ENCODE results near the gene CREG1.

The CREG1 gene

GRCh38 chr1:167529829-167530474 lies 23.6 kb downstream of the CREG1 start:
- peak; percentile 68 for DNase-seq (ENCODE audit: low spot score)

GRCh38 chr1:167528057-167528728 lies 25.4 kb downstream of the CREG1 start:
- no peak for DNase-seq (ENCODE audit: low spot score)

GRCh38 chr1:167526667-167527383 lies 26.7 kb downstream of the CREG1 start:
- DNase-seq (ENCODE audit: low spot score), result no peak

- DNase-seq (ENCODE audit: low spot score), result no peak
These were observed 28.9 kb downstream of the CREG1 start for GRCh38 chr1:167524651-167525050.

GRCh38 chr1:167522246-167522645 lies 31.3 kb downstream of the CREG1 start:
- DNase-seq (ENCODE audit: low spot score), result no peak

GRCh38 chr1:167520711-167521206 lies 32.8 kb downstream of the CREG1 start:
- DNase-seq (ENCODE audit: low spot score), result no peak

- DNase-seq (ENCODE audit: low spot score), result no peak
These were observed 35.2 kb downstream of the CREG1 start, which contains the start of gene CD247 for GRCh38 chr1:167518331-167518700. Gene CD247 (minus strand): TSS chr1:167518529. CDS start chr1:167518465, 64 bp downstream.

GRCh38 chr1:167517535-167518330 lies 35.8 kb downstream of the CREG1 start:
- DNase-seq (ENCODE audit: low spot score), result no peak

- DNase-seq (ENCODE audit: low spot score), result no peak
These were observed 36.9 kb downstream of the CREG1 start for GRCh38 chr1:167516404-167517388.

GRCh38 chr1:167515893-167516321 lies 37.7 kb downstream of the CREG1 start:
- DNase-seq (ENCODE audit: low spot score), result no peak

GRCh38 chr1:167515461-167515860 lies 38.1 kb downstream of the CREG1 start:
- no peak for DNase-seq (ENCODE audit: low spot score)

- DNase-seq (ENCODE audit: low spot score), result no peak
These were observed 39.3 kb downstream of the CREG1 start for GRCh38 chr1:167514288-167514687.

- no peak for DNase-seq (ENCODE audit: low spot score)
These were observed 41.4 kb downstream of the CREG1 start for GRCh38 chr1:167512046-167512654.

- no peak for DNase-seq (ENCODE audit: low spot score)
These were observed 42.1 kb downstream of the CREG1 start for GRCh38 chr1:167511374-167511986.

GRCh38 chr1:167510881-167511280 lies 42.7 kb downstream of the CREG1 start:
- no peak for DNase-seq (ENCODE audit: low spot score)

GRCh38 chr1:167510244-167510643 lies 43.3 kb downstream of the CREG1 start:
- no peak for DNase-seq (ENCODE audit: low spot score)

- DNase-seq (ENCODE audit: low spot score), result no peak
These were observed 44.0 kb downstream of the CREG1 start for GRCh38 chr1:167509587-167509986.

- no peak for DNase-seq (ENCODE audit: low spot score)
These were observed 45.8 kb downstream of the CREG1 start for GRCh38 chr1:167507719-167508118.

- no peak for DNase-seq (ENCODE audit: low spot score)
These were observed 49.1 kb downstream of the CREG1 start for GRCh38 chr1:167504467-167504827.
